Mesenchymal stem cell (in vitro differentiated cells and primary cell): ENCODE measurements around the gene INSRR.
A peak's percentile ranks its signal among the peaks of the same experiment; 100 is the strongest.

Experiments used
- DNase-seq: peaks from one replicate; pipeline ENCODE4 v3.0.0-alpha.2; 2013
- H2AFZ ChIP-seq: one replicate; pipeline ENCODE4 v1.6.1; 2013; ENCODE audit warnings: low read depth, mild to moderate bottlenecking, control low read depth, inconsistent platforms, low read length, moderate library complexity
- H2AK5ac ChIP-seq: 2 replicates; pipeline ENCODE4 v1.6.1; 2013; ENCODE audit warnings: low read length, moderate library complexity, mild to moderate bottlenecking, inconsistent platforms; ENCODE audit not compliant: severe bottlenecking
- H2BK120ac ChIP-seq: one replicate; pipeline ENCODE4 v1.6.1; 2013; ENCODE audit warnings: low read depth, mild to moderate bottlenecking, inconsistent platforms, low read length, moderate library complexity
- H2BK12ac ChIP-seq, 2 experiments: one replicate each; pipeline ENCODE4 v1.6.1; 2013; ENCODE audit warnings: inconsistent platforms in 2 of 2, low read length in 2 of 2, mild to moderate bottlenecking in 2 of 2, moderate library complexity in 2 of 2, control low read depth in 1 of 2
- H2BK15ac ChIP-seq: one replicate; pipeline ENCODE4 v1.6.1; 2013; ENCODE audit warnings: mild to moderate bottlenecking, low read depth, inconsistent platforms; ENCODE audit not compliant: poor library complexity, severe bottlenecking
- H2BK5ac ChIP-seq: 2 replicates; pipeline ENCODE4 v1.6.1; 2013; ENCODE audit warnings: low read depth, mild to moderate bottlenecking, low read length, control low read depth, inconsistent platforms; ENCODE audit not compliant: poor library complexity, severe bottlenecking
- H3K14ac ChIP-seq, 2 experiments: one replicate each; pipeline ENCODE4 v1.6.1; 2013; ENCODE audit warnings: inconsistent platforms in 2 of 2, low read length in 2 of 2, control low read depth in 1 of 2, mild to moderate bottlenecking in 1 of 2, moderate library complexity in 1 of 2
- H3K18ac ChIP-seq, 2 experiments: one replicate each; pipeline ENCODE4 v1.6.1; 2013; ENCODE audit warnings: inconsistent platforms in 2 of 2, low read length in 2 of 2, control low read depth in 1 of 2, low read depth in 1 of 2, mild to moderate bottlenecking in 1 of 2
- H3K23ac ChIP-seq, 2 experiments: one replicate each; pipeline ENCODE4 v1.6.1; 2013; ENCODE audit warnings: inconsistent platforms in 2 of 2, low read length in 2 of 2, mild to moderate bottlenecking in 2 of 2, moderate library complexity in 2 of 2, control low read depth in 1 of 2
- H3K27ac ChIP-seq: 2 replicates; pipeline ENCODE4 v1.5.1; 2013; ENCODE audit warnings: mild to moderate bottlenecking, moderate library complexity, low read length, control low read depth, inconsistent platforms; ENCODE audit not compliant: poor library complexity, severe bottlenecking
- H3K27me3 ChIP-seq, 2 experiments: 2 replicates each; pipeline versions ENCODE4 v1.6.1 to v1.7.0; 2013; ENCODE audit warnings: low read length in 2 of 2, mild to moderate bottlenecking in 2 of 2, moderate library complexity in 2 of 2, control low read depth in 1 of 2, inconsistent platforms in 1 of 2; ENCODE audit not compliant: control insufficient read depth in 1 of 2, insufficient read depth in 1 of 2
- H3K36me3 ChIP-seq, 2 experiments: 2 replicates each; pipeline versions ENCODE4 v1.6.1 to v1.7.0; 2013; ENCODE audit warnings: low read length in 2 of 2, control low read depth in 1 of 2, inconsistent platforms in 1 of 2, low read depth in 1 of 2, mild to moderate bottlenecking in 1 of 2; ENCODE audit not compliant: insufficient read depth in 2 of 2, control insufficient read depth in 1 of 2
- H3K4ac ChIP-seq, 2 experiments: one replicate each; pipeline ENCODE4 v1.6.1; 2013; ENCODE audit warnings: inconsistent platforms in 2 of 2, low read length in 2 of 2, mild to moderate bottlenecking in 2 of 2, moderate library complexity in 2 of 2, control low read depth in 1 of 2, low read depth in 1 of 2
- H3K4me1 ChIP-seq: 2 replicates; pipeline ENCODE4 v1.6.1; 2013; ENCODE audit warnings: low read depth, low read length, control low read depth; ENCODE audit not compliant: control insufficient read depth, insufficient read depth
- H3K4me2 ChIP-seq: 2 replicates; pipeline ENCODE4 v1.6.1; 2013; ENCODE audit warnings: low read length, mild to moderate bottlenecking, inconsistent platforms; ENCODE audit not compliant: poor library complexity, severe bottlenecking
- H3K4me3 ChIP-seq, 2 experiments: 2 replicates each; pipeline versions ENCODE4 v1.5.1 to v1.7.0; 2013; ENCODE audit warnings: low read length in 2 of 2, mild to moderate bottlenecking in 2 of 2, control low read depth in 1 of 2, low read depth in 1 of 2; ENCODE audit not compliant: insufficient read depth in 1 of 2
- H3K79me1 ChIP-seq: replicated peaks from 2 replicates; pipeline ENCODE4 v1.6.1; 2013; ENCODE audit warnings: mild to moderate bottlenecking, control low read depth, low read length, inconsistent platforms; ENCODE audit not compliant: poor library complexity, severe bottlenecking
- H3K9ac ChIP-seq: 2 replicates; pipeline ENCODE4 v1.7.0; 2013; ENCODE audit warnings: mild to moderate bottlenecking, low read length, moderate library complexity
- H3K9me3 ChIP-seq: 2 replicates; pipeline ENCODE4 v1.7.0; 2013; ENCODE audit warnings: mild to moderate bottlenecking, low read length; ENCODE audit not compliant: control insufficient read depth
- H4K8ac ChIP-seq: one replicate; pipeline ENCODE4 v1.6.1; 2013; ENCODE audit warnings: inconsistent platforms, mild to moderate bottlenecking, low read length, moderate library complexity
- H4K91ac ChIP-seq: one replicate; pipeline ENCODE4 v1.6.1; 2013; ENCODE audit warnings: mild to moderate bottlenecking, low read length, inconsistent platforms
- WGBS: methylation state at CpG from one replicate; pipeline ENCODE4 v1.1.7; 2013; ENCODE audit warnings: mixed read lengths; 5-methylcytosine and 5-hydroxymethylcytosine counted together

Gene INSRR

GRCh38 chr1:156899956-156900718, 41.2 kb upstream of the INSRR start:
- H3K14ac ChIP-seq, result no peak overlapping the region
- no peak overlapping the region for H4K8ac ChIP-seq
- H2BK12ac ChIP-seq, result peak overlapping the region; percentile 6 to 49
- H2AFZ ChIP-seq, result no peak overlapping the region
- DNase-seq, result peak; percentile 78
- no peaks in the 10 kb centered on the region for H3K9me3 ChIP-seq
- no peak overlapping the region for H3K4ac ChIP-seq
- no peak overlapping the region for H3K27ac ChIP-seq
- no peak overlapping the region for H4K91ac ChIP-seq
- H2BK120ac ChIP-seq, result peak overlapping the region; percentile 58
- no peak overlapping the region for H3K23ac ChIP-seq
- H2BK5ac ChIP-seq, result no peak overlapping the region
- H3K79me1 ChIP-seq, result peaks cover 40% of the 10 kb centered on the region
- H3K9ac ChIP-seq, result no peak overlapping the region
- no peaks in the 10 kb centered on the region for H3K27me3 ChIP-seq
- H3K18ac ChIP-seq, result peak overlapping the region in 1 of 2 experiments; percentile 16
- H3K4me2 ChIP-seq, result no peak overlapping the region
- peak overlapping the region; percentile 82 for H2BK15ac ChIP-seq
- H3K4me3 ChIP-seq, result no peak overlapping the region
- peaks cover 0 to 8% of the 10 kb centered on the region in 2 experiments for H3K36me3 ChIP-seq
- H3K4me1 ChIP-seq, result peaks cover 47% of the 10 kb centered on the region
- peak overlapping the region; percentile 36 for H2AK5ac ChIP-seq
- WGBS, result 86% methylated on average over 7 of the region's 12 CpGs

GRCh38 chr1:156898971-156899664, 40.2 kb upstream of the INSRR start:
- peak overlapping the region; percentile 28 to 49 for H2BK12ac ChIP-seq
- H3K14ac ChIP-seq, result no peak overlapping the region
- WGBS, result 96% methylated on average over 12 of the region's 12 CpGs
- H3K9ac ChIP-seq, result peak overlapping the region; percentile 0
- no peak for DNase-seq
- peak overlapping the region; percentile 97 for H2BK15ac ChIP-seq
- H2AFZ ChIP-seq, result no peak overlapping the region
- no peak overlapping the region for H3K4me2 ChIP-seq
- peak overlapping the region; percentile 50 to 84 for H3K4ac ChIP-seq
- peak overlapping the region; percentile 74 for H4K91ac ChIP-seq
- H3K79me1 ChIP-seq, result peaks cover 36% of the 10 kb centered on the region
- H4K8ac ChIP-seq, result peak overlapping the region; percentile 3
- H2BK5ac ChIP-seq, result no peak overlapping the region
- no peak overlapping the region for H3K23ac ChIP-seq
- H3K4me3 ChIP-seq, result no peak overlapping the region
- no peaks in the 10 kb centered on the region for H3K27me3 ChIP-seq
- peak overlapping the region; percentile 56 for H2BK120ac ChIP-seq
- no peaks in the 10 kb centered on the region for H3K9me3 ChIP-seq
- H3K27ac ChIP-seq, result peak overlapping the region; percentile 95
- H3K4me1 ChIP-seq, result peaks cover 57% of the 10 kb centered on the region
- peak overlapping the region; percentile 26 for H2AK5ac ChIP-seq
- no peaks in the 10 kb centered on the region for H3K36me3 ChIP-seq
- peak overlapping the region; percentile 29 to 79 for H3K18ac ChIP-seq

GRCh38 chr1:156898161-156898566, 39.2 kb upstream of the INSRR start:
- H3K14ac ChIP-seq, result peak overlapping the region in 1 of 2 experiments; percentile 68
- peak overlapping the region; percentile 72 for H4K8ac ChIP-seq
- H3K9ac ChIP-seq, result peak overlapping the region; percentile 0
- peak overlapping the region; percentile 79 to 95 for H3K18ac ChIP-seq
- H2BK12ac ChIP-seq, result peak overlapping the region; percentile 82 to 92
- H2BK15ac ChIP-seq, result no peak overlapping the region
- H4K91ac ChIP-seq, result peak overlapping the region; percentile 83
- no peaks in the 10 kb centered on the region for H3K36me3 ChIP-seq
- H3K27ac ChIP-seq, result peak overlapping the region; percentile 95
- peak overlapping the region; percentile 1 for H3K4me2 ChIP-seq
- H2AFZ ChIP-seq, result no peak overlapping the region
- H3K4me1 ChIP-seq, result peaks cover 65% of the 10 kb centered on the region
- 9% methylated on average over 11 of the region's 13 CpGs for WGBS
- no peaks in the 10 kb centered on the region for H3K27me3 ChIP-seq
- H2AK5ac ChIP-seq, result no peak overlapping the region
- no peak overlapping the region for H2BK5ac ChIP-seq
- DNase-seq, result peak; percentile 87
- no peak overlapping the region for H2BK120ac ChIP-seq
- H3K4ac ChIP-seq, result peak overlapping the region; percentile 3 to 56
- no peak overlapping the region for H3K23ac ChIP-seq
- peaks cover 34% of the 10 kb centered on the region for H3K79me1 ChIP-seq
- H3K4me3 ChIP-seq, result no peak overlapping the region
- H3K9me3 ChIP-seq, result no peaks in the 10 kb centered on the region
